GM19193 (cell line): ENCODE results near the gene ZNF841.
A peak's percentile ranks its signal among the peaks of the same experiment; 100 is the strongest.

ENCODE experiments used
- POLR2A ChIP-seq: IDR thresholded peaks from 4 replicates; pipeline ENCODE4 v1.6.1; 2011; ENCODE audit not compliant: insufficient read depth, insufficient read length; ENCODE audit errors: extremely low read depth

ZNF841 gene

GRCh38 chr19:52099497-52100138, 4.1 kb upstream of the ZNF841 start:
- no peak for TF ChIP-seq POLR2A

GRCh38 chr19:52094526-52095130, 937 bp downstream of the ZNF841 start:
- no peak for TF ChIP-seq POLR2A

GRCh38 chr19:52086481-52086880, 9.1 kb downstream of the ZNF841 start:
- TF ChIP-seq POLR2A: no peak

- TF ChIP-seq POLR2A: no peak
These were observed 25.1 kb downstream of the ZNF841 start for GRCh38 chr19:52070496-52070895.

GRCh38 chr19:52069653-52070052, 25.9 kb downstream of the ZNF841 start:
- no peak for TF ChIP-seq POLR2A

- TF ChIP-seq POLR2A: no peak
These were observed 29.2 kb downstream of the ZNF841 start for GRCh38 chr19:52066258-52066863.

- no peak for TF ChIP-seq POLR2A
These were observed 30.2 kb downstream of the ZNF841 start for GRCh38 chr19:52065399-52065798.

GRCh38 chr19:52048555-52049501, 46.7 kb downstream of the ZNF841 start, which contains the start of gene ZNF432:
Gene ZNF432 (minus strand): TSS chr19:52048838. CDS start chr19:52046868, 1,970 bp downstream.
- TF ChIP-seq POLR2A: peak; percentile 63

GRCh38 chr19:52039169-52039568, 56.4 kb downstream of the ZNF841 start:
- TF ChIP-seq POLR2A: no peak

GRCh38 chr19:52034051-52034728, 61.4 kb downstream of the ZNF841 start:
- no peak for TF ChIP-seq POLR2A

- no peak for TF ChIP-seq POLR2A
These were observed 66.8 kb downstream of the ZNF841 start for GRCh38 chr19:52028780-52029123.

GRCh38 chr19:52028027-52028779, 67.4 kb downstream of the ZNF841 start, which contains the start of gene ZNF614:
Gene ZNF614 (minus strand): TSS chr19:52028379. CDS start chr19:52025745, 2,634 bp downstream.
- TF ChIP-seq POLR2A: peak; percentile 96

- no peak for TF ChIP-seq POLR2A
These were observed 73.4 kb downstream of the ZNF841 start for GRCh38 chr19:52022193-52022592.

GRCh38 chr19:52020506-52020905, 75.1 kb downstream of the ZNF841 start:
- TF ChIP-seq POLR2A: no peak
